WI38 (cell line): ENCODE measurements around the gene PSIP1.
"Not testable (repeated sequence)": the region's sequence is repeated elsewhere in the genome, so short reads cannot be mapped to it uniquely, and the experiment has no call there.

Experiments used
- H3K4me3 ChIP-seq: 2 replicates; pipeline ENCODE4 v1.5.1; 2011; ENCODE audit warnings: low read depth, mild to moderate bottlenecking, control low read depth, low read length
- TF ChIP-seq, protein P1 (sequence below): IDR thresholded peaks from 2 replicates; pipeline ENCODE4 v1.5.1; 2012; ENCODE audit warnings: low read depth, mild to moderate bottlenecking, control low read depth, low read length

The PSIP1 gene

DNA sequence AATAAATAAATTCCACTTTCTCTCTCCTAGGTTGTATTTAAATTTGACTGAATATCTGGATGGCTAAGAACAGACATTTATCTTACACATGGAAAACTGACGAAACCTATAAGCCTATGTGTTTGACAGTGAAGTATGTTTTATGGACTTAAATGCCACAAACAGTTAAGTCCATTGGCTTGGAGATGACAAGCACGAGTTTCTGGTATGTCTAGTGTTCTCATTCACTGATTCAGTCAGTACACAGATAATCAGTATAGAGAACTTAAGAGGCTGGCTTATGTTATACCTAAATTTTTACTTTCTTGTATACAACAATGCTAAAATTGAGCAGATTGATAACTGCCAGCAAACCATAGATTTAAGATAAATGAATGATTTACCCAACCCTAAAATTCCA is 49.2 kb downstream of the PSIP1 start:
- TF ChIP-seq, protein P1, sequence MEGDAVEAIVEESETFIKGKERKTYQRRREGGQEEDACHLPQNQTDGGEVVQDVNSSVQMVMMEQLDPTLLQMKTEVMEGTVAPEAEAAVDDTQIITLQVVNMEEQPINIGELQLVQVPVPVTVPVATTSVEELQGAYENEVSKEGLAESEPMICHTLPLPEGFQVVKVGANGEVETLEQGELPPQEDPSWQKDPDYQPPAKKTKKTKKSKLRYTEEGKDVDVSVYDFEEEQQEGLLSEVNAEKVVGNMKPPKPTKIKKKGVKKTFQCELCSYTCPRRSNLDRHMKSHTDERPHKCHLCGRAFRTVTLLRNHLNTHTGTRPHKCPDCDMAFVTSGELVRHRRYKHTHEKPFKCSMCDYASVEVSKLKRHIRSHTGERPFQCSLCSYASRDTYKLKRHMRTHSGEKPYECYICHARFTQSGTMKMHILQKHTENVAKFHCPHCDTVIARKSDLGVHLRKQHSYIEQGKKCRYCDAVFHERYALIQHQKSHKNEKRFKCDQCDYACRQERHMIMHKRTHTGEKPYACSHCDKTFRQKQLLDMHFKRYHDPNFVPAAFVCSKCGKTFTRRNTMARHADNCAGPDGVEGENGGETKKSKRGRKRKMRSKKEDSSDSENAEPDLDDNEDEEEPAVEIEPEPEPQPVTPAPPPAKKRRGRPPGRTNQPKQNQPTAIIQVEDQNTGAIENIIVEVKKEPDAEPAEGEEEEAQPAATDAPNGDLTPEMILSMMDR = no peak
- H3K4me3 ChIP-seq = no peak overlapping the region

DNA sequence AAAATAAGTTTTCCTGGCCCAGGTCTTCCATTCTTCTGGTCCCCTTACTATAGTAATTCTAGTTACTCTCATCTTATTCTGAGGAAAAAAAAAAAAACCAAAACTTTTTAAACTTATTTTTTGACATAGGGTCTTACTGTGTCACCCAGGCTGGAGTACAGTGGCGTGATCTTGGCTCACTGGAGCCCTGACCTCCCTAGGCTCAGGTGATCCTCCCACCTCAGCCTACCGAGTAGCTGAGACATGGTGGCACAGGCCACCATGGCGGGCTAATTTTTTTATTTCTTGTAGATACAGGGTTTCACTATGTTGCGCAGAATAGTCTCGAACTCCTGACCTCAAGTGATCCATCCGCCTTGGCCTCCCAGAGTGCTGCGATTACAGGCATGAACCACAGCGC is 49.7 kb downstream of the PSIP1 start:
- TF ChIP-seq, protein P1 = no peak

DNA sequence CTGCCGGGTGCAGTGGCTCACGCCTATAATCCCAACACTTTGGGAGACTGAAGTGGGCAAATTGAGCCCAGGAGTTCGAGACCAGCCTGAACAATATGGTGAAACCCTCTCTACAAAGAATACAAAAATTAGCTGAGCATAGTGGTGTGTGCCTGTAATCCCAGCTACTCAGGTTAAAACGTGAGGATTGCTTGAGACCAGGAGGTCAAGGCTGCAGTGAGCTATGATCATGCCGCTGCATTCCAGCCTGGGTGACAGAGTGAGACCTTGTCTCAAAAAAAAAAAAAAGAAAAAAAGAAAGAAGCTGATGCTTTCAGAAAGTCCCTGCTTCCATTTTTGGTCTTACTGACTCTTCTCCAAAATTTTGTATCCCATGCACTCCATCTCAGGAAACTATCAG is 56.8 kb downstream of the PSIP1 start:
- TF ChIP-seq, protein P1 = no peak
- no peak overlapping the region for H3K4me3 ChIP-seq

More for the DNA sequence above, 49.7 kb downstream of the PSIP1 start:
- H3K4me3 ChIP-seq = no peak overlapping the region

DNA sequence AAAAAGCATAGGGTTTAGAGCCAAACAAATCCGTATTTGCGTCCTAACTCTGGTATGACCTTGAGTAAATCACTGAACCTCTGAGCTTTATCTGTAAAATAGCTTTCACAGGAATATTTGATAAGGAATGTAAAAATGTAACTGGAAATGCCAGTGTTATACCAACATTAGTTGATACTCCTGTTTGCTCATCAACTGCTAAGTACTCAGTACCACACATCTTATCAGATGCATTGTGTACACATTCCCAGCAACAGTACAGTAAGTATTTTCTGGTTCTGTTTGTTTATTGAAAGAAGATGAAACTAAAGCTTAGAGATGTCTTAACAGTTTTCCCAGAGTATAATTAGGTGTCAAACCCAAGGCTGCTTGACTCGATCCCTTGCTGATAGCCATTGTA is 66.6 kb downstream of the PSIP1 start:
- TF ChIP-seq, protein P1 = no peak
- no peak overlapping the region for H3K4me3 ChIP-seq

DNA sequence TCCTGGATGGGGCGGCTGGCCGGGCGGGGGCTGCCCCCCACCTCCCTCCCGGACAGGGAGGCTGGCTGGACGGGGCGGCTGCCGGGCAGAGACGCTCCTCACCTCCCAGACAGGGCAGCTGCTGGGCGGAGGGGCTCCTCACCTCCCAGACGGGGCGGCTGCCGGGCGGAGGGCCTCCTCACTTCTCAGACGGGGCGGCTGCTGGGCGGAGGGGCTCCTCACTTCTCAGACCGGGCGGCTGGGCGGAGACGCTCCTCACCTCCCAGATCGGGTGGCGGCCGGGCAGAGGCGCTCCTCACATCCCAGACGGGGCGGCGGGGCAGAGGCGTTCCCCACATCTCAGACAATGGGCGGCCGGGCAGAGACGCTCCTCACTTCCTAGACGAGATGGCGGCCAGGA is 68.5 kb downstream of the PSIP1 start:
- not testable (repeated sequence) for H3K4me3 ChIP-seq

DNA sequence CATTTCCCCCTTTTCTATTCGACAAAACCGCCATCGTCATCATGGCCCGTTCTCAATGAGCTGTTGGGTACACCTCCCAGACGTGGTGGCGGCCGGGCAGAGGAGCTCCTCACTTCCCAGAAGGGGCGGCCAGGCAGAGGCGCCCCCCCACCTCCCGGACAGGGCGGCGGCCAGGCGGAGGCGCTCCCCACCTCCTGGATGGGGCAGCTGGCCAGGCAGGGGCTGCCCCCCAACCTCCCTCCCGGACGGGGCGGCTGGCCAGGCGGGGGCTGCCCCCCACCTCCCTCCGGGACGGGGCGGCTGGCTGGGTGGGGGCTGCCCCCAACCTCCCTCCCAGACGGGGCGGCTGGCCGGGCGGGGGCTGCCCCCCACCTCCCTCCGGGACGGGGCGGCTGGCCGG is 68.9 kb downstream of the PSIP1 start:
- not testable (repeated sequence) for H3K4me3 ChIP-seq

DNA sequence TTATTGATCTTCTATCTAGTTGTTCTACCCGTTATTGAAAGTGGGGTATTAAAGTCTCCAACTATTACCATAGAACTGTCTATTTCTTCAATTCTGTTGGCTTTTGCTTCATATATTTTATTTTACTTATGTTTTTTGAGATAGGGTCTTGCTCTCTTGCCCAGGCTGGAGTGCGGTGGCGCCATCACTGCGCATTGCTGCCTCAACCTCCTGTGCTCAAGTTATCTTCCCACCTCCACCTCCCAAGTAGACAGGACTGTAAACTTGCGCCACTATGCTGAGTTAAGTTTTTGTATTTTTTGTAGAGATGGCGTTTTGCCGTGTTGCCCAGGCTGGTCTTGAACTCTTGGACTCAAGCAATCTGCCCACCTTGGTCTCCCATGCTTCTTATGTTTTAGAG is 71.9 kb downstream of the PSIP1 start:
- TF ChIP-seq, protein P1 = no peak
- H3K4me3 ChIP-seq = no peak overlapping the region

DNA sequence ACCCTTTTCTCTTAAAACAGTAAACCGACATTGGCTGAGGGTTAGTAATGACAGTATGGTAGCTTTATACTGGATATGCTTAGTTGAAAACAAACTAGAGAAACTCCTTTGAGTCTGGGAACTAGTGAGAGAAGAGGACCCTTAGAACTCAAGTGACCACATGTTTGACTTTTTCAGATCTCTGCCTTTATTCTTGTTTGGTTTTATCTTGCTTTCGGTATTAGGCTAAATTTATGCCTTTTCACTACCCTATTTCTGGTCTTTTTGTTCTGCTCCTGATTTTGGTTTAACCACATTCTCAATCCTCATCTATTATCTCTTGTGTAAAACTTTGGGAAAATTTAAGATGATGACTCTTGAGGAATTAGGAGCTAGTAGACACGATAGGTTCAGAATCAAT is 77.1 kb downstream of the PSIP1 start:
- TF ChIP-seq, protein P1 = no peak

DNA sequence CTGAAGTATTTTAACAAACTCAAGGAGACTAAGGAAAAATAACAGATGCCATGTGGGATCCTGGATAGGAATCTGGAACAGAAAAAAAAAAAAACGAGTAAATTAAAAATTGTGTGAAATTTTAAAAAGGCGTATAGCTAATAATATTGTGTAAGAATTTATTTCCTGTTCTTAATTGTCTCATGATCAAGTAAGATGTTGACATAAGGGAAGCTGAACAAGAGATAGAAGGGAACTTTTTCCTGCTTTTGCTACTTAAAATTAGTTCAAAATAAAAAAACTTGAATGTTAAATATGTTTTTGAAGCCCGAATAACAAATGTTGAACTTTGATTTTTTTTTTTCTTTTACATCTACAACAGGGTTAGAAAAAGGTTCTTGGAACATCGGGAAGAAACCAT is 77.6 kb downstream of the PSIP1 start:
- TF ChIP-seq, protein P1 = no peak
- H3K4me3 ChIP-seq = no peak overlapping the region

More for the DNA sequence above, 77.1 kb downstream of the PSIP1 start:
- no peak overlapping the region for H3K4me3 ChIP-seq
